ENCODE data around the gene P2RX2.
A peak's percentile ranks its signal among the peaks of the same experiment; 100 is the strongest.

The P2RX2 gene

GRCh38 chr12:132638541-132639408 lies 20.2 kb downstream of the P2RX2 start:
- peak; percentile 78 for DNase-seq (ENCODE audit: low spot score)

DNA sequence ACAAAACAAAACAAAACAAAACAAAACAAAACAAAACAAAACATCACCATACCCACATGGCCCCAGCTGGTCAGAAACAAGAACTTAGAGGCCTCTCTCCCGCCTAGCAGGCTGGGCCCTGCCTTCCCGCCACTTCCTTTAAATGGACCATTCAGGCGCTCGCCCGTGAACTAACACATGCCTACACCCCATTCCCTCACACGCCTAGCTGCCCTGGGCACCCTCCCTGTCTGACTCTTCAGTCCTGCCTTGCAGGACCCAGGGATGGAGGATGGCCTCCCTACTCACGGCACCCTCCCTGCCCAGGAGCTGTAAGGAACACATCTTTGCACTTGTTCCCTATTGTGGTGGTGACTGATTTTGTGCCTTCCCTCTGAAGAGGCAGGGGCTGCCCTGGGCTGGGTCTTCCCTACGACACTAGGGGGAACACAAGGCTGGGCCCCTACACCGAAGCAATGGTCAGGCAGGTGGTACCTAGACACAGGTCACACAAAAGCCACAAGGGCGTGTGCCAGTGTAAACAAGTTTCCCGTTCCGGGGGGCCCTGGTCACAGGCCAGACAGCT lies 21.5 kb downstream of the P2RX2 start:
- no peak for DNase-seq (ENCODE audit: low spot score)

DNA sequence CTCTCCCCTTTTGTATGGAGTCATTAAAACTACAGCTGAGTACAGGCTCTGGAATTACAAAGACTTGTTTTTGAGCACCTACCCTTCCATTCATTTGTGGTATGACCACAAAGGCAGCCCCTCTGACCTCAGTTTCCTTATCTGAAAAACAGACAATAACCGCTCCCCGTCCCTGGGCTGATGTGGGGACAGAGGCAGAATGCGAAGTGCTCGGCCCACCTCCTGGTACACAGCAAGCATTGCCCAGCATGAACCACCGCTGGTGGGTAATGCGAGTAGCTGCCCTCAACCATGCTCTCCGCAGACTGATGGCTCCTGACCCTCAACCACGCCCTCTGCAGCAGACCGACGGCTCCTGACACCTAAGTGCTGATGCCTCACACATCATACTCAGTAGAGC lies 22.4 kb downstream of the P2RX2 start:
- DNase-seq (ENCODE audit: low spot score) = no peak

- DNase-seq (ENCODE audit: low spot score) = no peak
Observed at GRCh38 chr12:132641811-132642650, 23.5 kb downstream of the P2RX2 start.

- DNase-seq (ENCODE audit: low spot score) = no peak
Observed at GRCh38 chr12:132642846-132643835, 24.6 kb downstream of the P2RX2 start.

- no peak for DNase-seq (ENCODE audit: low spot score)
Observed at GRCh38 chr12:132646850-132647249, 28.3 kb downstream of the P2RX2 start.

- DNase-seq (ENCODE audit: low spot score) = no peak
Observed at GRCh38 chr12:132647858-132648257, 29.3 kb downstream of the P2RX2 start.

- DNase-seq (ENCODE audit: low spot score) = no peak
Observed at GRCh38 chr12:132648616-132649225, 30.1 kb downstream of the P2RX2 start.

DNA sequence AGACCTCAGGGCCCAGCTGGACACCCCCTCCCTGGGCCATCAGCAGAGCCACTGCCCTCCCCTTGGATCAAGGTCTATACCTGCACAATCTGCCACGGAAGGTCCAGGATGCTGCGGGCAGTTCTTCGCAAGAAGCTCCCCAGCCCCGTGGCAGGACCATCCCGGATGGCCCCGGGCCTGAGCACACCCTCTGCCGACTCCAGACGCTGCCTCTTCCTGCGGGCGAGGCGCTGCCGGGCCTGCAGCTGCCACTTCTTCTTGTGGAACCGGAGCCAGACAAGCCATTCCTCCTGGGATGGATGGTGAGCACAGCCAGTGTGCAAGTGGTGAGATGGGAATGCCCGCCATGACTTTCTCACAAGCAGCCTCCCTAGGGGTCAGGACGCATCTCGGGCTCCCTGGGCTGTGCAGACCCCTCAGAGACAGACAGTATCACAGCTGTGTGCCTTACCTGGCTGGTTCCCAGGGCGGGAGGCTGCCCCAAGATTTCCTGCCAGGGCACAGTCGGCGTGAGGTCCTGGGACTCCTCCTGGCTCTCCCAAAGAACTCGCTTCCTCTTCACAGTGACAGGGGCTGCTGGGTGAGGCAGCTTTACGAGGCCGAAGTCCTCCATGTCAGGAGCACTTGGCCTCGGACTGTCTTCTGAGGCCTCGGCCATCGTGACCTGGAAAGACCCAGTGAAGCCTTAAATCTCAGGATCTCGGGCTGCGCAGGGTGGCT lies 30.8 kb downstream of the P2RX2 start:
- no peak for DNase-seq (ENCODE audit: low spot score)

GRCh38 chr12:132651444-132652100 lies 33.0 kb downstream of the P2RX2 start:
- DNase-seq (ENCODE audit: low spot score) = no peak

DNA sequence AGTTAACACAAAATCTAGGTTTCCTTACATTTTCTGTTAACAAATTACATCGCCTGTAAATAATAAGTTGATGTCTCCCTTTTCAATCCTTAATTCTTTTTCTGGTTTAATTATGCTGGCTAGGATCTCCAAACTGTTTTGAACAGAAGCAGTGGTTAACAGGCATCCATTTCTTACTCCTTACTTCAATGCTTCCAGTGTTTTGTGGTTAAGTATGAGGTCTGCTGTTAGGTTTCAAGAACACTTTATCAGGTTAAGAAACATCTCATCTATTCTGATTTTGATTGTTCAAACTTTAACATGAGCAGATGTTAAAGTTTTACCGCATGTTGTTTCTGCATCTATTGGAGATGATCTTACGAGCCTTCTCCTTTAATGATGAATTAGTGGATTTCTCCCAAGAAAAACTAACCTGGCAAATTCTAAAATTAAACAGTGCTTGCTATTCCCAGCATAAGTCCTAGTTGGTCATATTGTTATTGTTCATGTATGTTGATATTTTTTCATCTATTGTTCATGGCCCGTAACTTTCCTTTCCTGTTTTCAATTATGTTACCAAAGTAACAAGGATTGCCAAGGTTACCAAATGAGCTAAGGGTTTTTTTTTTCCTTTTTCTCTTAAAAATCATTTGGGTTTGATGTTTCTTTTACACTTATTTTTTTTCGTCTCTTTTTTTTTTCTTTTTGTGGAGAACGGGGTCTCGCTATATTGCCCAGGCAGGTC lies 35.2 kb downstream of the P2RX2 start:
- DNase-seq (ENCODE audit: low spot score) = no peak

DNA sequence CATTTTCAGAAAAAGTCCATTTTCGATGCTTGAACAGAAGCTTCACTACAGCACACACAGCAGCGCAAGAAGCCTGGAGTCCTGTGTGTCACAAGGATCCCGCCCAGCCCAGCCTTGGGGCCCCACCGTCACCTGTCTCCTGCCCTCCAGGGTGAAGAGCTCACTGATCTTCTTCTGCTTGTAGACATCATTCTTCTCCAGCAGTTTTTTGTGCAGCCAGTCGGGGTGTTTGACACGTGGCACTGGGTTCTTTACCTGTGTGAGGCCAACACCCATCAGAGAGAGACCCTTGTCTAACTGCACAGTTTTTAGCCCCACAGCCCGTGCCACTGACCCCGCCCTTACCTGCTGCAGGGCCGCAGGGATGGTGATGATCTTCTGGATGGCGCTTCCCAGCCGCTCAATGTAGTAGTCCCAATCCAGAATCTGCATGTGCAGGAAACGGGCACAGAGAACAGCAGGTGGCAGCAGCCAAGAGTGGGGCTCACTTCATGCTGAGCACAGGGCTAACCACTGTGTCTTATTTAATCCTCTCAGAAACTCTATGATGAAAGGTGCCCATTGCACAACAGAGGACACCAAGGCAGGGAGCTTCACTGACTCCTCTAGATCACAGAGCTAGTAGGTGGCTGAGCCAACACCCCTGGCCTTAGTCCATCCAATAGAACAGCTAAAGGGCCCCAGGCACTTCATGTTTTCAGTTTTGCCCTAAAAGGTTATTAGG lies 38.6 kb downstream of the P2RX2 start:
- no peak for DNase-seq (ENCODE audit: low spot score)

DNA sequence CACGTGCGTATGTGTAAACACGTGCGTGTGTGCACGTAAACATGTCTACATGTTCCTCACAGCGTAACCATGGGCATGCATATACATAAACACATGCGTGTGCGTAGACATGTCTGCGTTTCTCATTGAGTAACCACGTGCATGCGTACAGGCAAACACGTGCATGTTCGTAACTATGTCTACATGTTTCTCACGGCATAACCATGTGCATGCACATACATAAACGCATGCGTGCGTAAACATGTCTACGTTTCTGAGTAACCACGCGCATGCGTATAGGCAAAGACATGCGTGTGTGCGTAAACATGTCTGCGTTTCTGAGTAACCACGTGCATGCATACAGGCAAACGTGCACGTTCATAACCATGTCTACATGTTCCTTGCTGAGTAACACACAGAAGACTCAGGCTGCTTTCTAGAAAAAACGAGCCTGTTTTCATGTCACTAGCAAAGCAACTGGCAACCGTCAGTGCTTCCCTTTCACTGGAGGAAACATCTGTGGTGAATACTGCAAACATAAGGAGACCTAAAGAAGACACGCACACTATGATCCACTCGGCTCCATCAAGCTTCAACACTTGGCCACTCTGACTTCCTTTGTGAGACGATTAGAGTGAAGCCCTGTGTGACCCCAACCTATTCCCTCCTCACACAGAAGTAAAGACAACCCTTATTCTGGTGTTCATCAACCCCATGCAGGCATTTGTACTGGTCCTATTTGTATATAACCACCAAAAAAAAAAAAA lies 39.7 kb downstream of the P2RX2 start:
- no peak for DNase-seq (ENCODE audit: low spot score)

GRCh38 chr12:132659146-132659545 lies 40.6 kb downstream of the P2RX2 start:
- DNase-seq (ENCODE audit: low spot score) = no peak

DNA sequence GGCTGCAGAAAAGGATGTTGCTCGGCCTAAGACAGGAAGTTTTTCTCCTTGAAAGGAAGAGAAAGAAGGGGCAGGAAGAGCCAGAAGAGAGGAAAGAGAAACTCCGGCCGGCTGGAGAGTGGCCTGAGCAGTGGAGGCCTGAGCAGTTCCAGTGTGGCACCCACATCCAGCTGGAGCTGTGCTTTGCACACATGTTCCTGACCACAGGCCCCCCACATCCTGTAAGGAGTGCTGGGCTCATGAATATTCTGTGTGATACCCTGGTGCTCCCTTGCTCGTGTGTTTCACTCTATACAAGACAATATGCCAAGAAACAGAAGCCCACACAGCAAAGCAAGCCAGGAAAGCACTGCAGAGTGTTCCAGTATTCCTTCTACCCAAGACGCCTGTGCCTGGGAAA lies 41.5 kb downstream of the P2RX2 start:
- DNase-seq (ENCODE audit: low spot score) = no peak

GRCh38 chr12:132660996-132661395 lies 42.4 kb downstream of the P2RX2 start:
- no peak for DNase-seq (ENCODE audit: low spot score)

- no peak for DNase-seq (ENCODE audit: low spot score)
Observed at GRCh38 chr12:132661972-132662371, 43.4 kb downstream of the P2RX2 start.

Measured in iPS-NIHi11 (cell line).